Neuronal stem cell (in vitro differentiated cells): ENCODE measurements around the gene PRKCE.

Experiments used
- DNase-seq: peaks from one replicate; pipeline ENCODE4 v3.0.0-alpha.2; 2013; ENCODE audit warnings: low spot score
- H2AFZ ChIP-seq: one replicate; pipeline ENCODE4 v1.6.1; 2013; ENCODE audit warnings: mild to moderate bottlenecking, low read length, inconsistent platforms
- H2AK5ac ChIP-seq: 2 replicates; pipeline ENCODE4 v1.6.1; 2013; ENCODE audit warnings: low read depth, mild to moderate bottlenecking, inconsistent platforms, low read length, moderate library complexity, mixed read lengths
- H2BK120ac ChIP-seq: 2 replicates; pipeline ENCODE4 v1.6.1; 2013; ENCODE audit warnings: low read depth, mild to moderate bottlenecking, inconsistent platforms, low read length, moderate library complexity, mixed read lengths
- H2BK12ac ChIP-seq: one replicate; pipeline ENCODE4 v1.6.1; 2013; ENCODE audit warnings: low read length, inconsistent platforms
- H2BK15ac ChIP-seq: 2 replicates; pipeline ENCODE4 v1.6.1; 2013; ENCODE audit warnings: mild to moderate bottlenecking, low read length, inconsistent platforms, mixed read lengths
- H2BK5ac ChIP-seq: one replicate; pipeline ENCODE4 v1.6.1; 2013; ENCODE audit warnings: inconsistent platforms, mild to moderate bottlenecking, low read length, moderate library complexity
- H3K14ac ChIP-seq: one replicate; pipeline ENCODE4 v1.6.1; 2013; ENCODE audit warnings: low read length, inconsistent platforms
- H3K18ac ChIP-seq: 2 replicates; pipeline ENCODE4 v1.6.1; 2013; ENCODE audit warnings: low read length, inconsistent platforms
- H3K23ac ChIP-seq: 2 replicates; pipeline ENCODE4 v1.6.1; 2013; ENCODE audit warnings: low read depth, mild to moderate bottlenecking, mixed read lengths, low read length, inconsistent platforms; ENCODE audit not compliant: poor library complexity
- H3K27ac ChIP-seq: replicated peaks from 3 replicates; pipeline ENCODE4 v1.5.1; 2013; ENCODE audit warnings: low read length, inconsistent platforms
- H3K27me3 ChIP-seq, 3 experiments: 2 replicates each; pipeline ENCODE4 v1.6.1; 2013; ENCODE audit warnings: low read length in 3 of 3, mild to moderate bottlenecking in 2 of 3, inconsistent platforms in 1 of 3, low read depth in 1 of 3, mixed read lengths in 1 of 3, moderate library complexity in 1 of 3; ENCODE audit not compliant: control insufficient read depth in 3 of 3, insufficient read depth in 3 of 3
- H3K36me3 ChIP-seq, 2 donors: replicated peaks in 1 of 2; 2 replicates each; pipeline ENCODE4 v1.6.1; 2013; ENCODE audit warnings: low read length in 2 of 2; ENCODE audit not compliant: control insufficient read depth in 2 of 2, insufficient read depth in 2 of 2
- H3K4ac ChIP-seq: 2 replicates; pipeline ENCODE4 v1.6.1; 2013; ENCODE audit warnings: inconsistent platforms, mild to moderate bottlenecking, low read length, moderate library complexity
- H3K4me1 ChIP-seq, 2 donors: 1 replicate in 1 of 2; 2 replicates in 1 of 2; pipeline ENCODE4 v1.6.1; 2013; ENCODE audit warnings: low read length in 2 of 2, low read depth in 1 of 2; ENCODE audit not compliant: control insufficient read depth in 2 of 2, insufficient read depth in 1 of 2
- H3K4me2 ChIP-seq: one replicate; pipeline ENCODE4 v1.6.1; 2013; ENCODE audit warnings: mild to moderate bottlenecking, low read length, inconsistent platforms; ENCODE audit not compliant: insufficient read depth, poor library complexity, severe bottlenecking
- H3K4me3 ChIP-seq, 2 donors: 2 replicates each; pipeline ENCODE4 v1.5.1; 2013; ENCODE audit warnings: low read length in 2 of 2, mild to moderate bottlenecking in 2 of 2, inconsistent platforms in 1 of 2, moderate library complexity in 1 of 2
- H3K79me1 ChIP-seq: one replicate; pipeline ENCODE4 v1.6.1; 2013; ENCODE audit warnings: low read depth, mild to moderate bottlenecking, inconsistent platforms, low read length, moderate library complexity
- H3K9ac ChIP-seq: one replicate; pipeline ENCODE4 v1.6.1; 2013; ENCODE audit warnings: mild to moderate bottlenecking, low read depth, low read length, inconsistent platforms; ENCODE audit not compliant: poor library complexity
- H3K9me3 ChIP-seq, 2 donors: replicated peaks in 1 of 2; 2 replicates each; pipeline versions ENCODE3 to v1.6.1; 2013; ENCODE audit warnings: low read length in 2 of 2, mild to moderate bottlenecking in 2 of 2, inconsistent platforms in 1 of 2, low read depth in 1 of 2, mixed read lengths in 1 of 2, moderate library complexity in 1 of 2; ENCODE audit not compliant: control insufficient read depth in 2 of 2, insufficient read depth in 1 of 2
- H4K8ac ChIP-seq: one replicate; pipeline ENCODE4 v1.6.1; 2013; ENCODE audit warnings: low read depth, mild to moderate bottlenecking, inconsistent platforms, low read length, moderate library complexity
- H4K91ac ChIP-seq: one replicate; pipeline ENCODE4 v1.6.1; 2013; ENCODE audit warnings: low read length, low read depth, mild to moderate bottlenecking, inconsistent platforms; ENCODE audit not compliant: poor library complexity
- WGBS, 2 donors: extraction: QIAGEN DNeasy Blood & Tissue Kit; methylation state at CpG; one replicate each; pipeline ENCODE4 v1.1.7; 2013; ENCODE audit warnings: missing lambda C conversion rate in 2 of 2, mixed read lengths in 1 of 2; ENCODE audit not compliant: insufficient read length in 2 of 2, insufficient replicate concordance in 1 of 2; ENCODE audit errors: extremely low coverage in 2 of 2; 5-methylcytosine and 5-hydroxymethylcytosine counted together

Gene PRKCE

DNA sequence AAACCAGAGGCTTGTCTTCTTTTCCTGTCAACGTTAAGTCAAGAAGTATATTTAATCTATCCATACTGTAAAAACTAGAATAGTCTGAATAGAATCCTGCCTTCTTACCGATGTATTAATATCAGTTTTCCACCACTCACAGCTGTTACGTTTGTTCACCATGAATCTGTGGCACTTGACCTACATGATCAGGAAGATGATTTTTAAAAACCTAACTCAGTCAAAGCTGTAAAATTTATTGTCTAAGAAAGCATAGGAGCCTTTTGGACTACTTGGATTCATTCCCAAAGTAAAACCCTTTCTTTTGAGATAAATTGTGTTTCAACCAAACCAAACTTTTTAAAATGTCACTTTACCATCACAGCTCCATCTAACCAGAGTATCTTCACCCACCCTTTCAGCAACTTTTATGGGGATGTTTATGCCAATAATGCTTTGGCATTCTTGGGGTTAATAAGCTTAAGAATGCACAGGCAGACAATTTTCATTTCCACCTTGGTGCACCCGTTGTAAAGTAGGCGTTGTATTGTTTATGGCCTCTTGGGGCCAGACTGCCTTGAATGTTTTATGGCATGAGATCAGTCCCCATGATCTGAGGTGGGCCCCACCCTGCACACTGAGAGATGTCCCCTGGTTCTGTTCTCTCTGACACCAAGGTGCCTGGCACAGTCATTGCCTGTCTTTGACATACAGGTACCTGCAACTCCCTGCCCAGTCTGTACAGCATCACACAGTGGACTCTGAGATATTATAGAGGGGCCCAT, 469.5 kb downstream of the PRKCE start:
- no peak overlapping the region for H2BK15ac ChIP-seq
- no peak overlapping the region for H3K4me3 ChIP-seq
- no peak overlapping the region for H3K18ac ChIP-seq
- H3K4me1 ChIP-seq: no peaks in the 10 kb centered on the region
- H2BK120ac ChIP-seq: no peak overlapping the region
- no peak overlapping the region for H2AFZ ChIP-seq
- no peaks in the 10 kb centered on the region for H3K36me3 ChIP-seq
- no peak overlapping the region for H3K27ac ChIP-seq
- H4K91ac ChIP-seq: no peak overlapping the region
- H4K8ac ChIP-seq: no peak overlapping the region
- H3K79me1 ChIP-seq: no peaks in the 10 kb centered on the region
- H3K9me3 ChIP-seq: no peaks in the 10 kb centered on the region
- H2BK5ac ChIP-seq: no peak overlapping the region
- H3K27me3 ChIP-seq: no peaks in the 10 kb centered on the region
- no CpG with 5 or more reads among the region's 5 CpGs for WGBS, 2 donors
- H3K23ac ChIP-seq: no peak overlapping the region
- no peak overlapping the region for H2BK12ac ChIP-seq
- no peak overlapping the region for H3K4me2 ChIP-seq
- no peak overlapping the region for H2AK5ac ChIP-seq
- H3K14ac ChIP-seq: no peak overlapping the region
- DNase-seq: no peak
- no peak overlapping the region for H3K4ac ChIP-seq
- H3K9ac ChIP-seq: no peak overlapping the region

- WGBS, 2 donors: no CpG with 5 or more reads among the region's 5 CpGs
- H2AK5ac ChIP-seq: no peak overlapping the region
- no peak overlapping the region for H2BK5ac ChIP-seq
- no peak overlapping the region for H3K18ac ChIP-seq
- no peak overlapping the region for H3K4ac ChIP-seq
- no peak overlapping the region for H3K23ac ChIP-seq
- no peak overlapping the region for H3K4me3 ChIP-seq
- DNase-seq: no peak
- no peaks in the 10 kb centered on the region for H3K27me3 ChIP-seq
- H2BK120ac ChIP-seq: no peak overlapping the region
- no peaks in the 10 kb centered on the region for H3K36me3 ChIP-seq
- H3K4me1 ChIP-seq: no peaks in the 10 kb centered on the region
- H3K9me3 ChIP-seq: no peaks in the 10 kb centered on the region
- H3K4me2 ChIP-seq: no peak overlapping the region
- no peak overlapping the region for H2BK12ac ChIP-seq
- no peak overlapping the region for H2BK15ac ChIP-seq
- no peak overlapping the region for H3K14ac ChIP-seq
- H4K91ac ChIP-seq: no peak overlapping the region
- no peak overlapping the region for H3K27ac ChIP-seq
- no peak overlapping the region for H2AFZ ChIP-seq
- H4K8ac ChIP-seq: no peak overlapping the region
- H3K79me1 ChIP-seq: no peaks in the 10 kb centered on the region
- H3K9ac ChIP-seq: no peak overlapping the region
These were observed 471.0 kb downstream of the PRKCE start for GRCh38 chr2:46122318-46122976.

GRCh38 chr2:46123013-46123412, 471.5 kb downstream of the PRKCE start:
- H3K27me3 ChIP-seq: no peaks in the 10 kb centered on the region
- no peak overlapping the region for H3K4ac ChIP-seq
- H3K18ac ChIP-seq: no peak overlapping the region
- no peak overlapping the region for H4K91ac ChIP-seq
- peaks cover 2% of the 10 kb centered on the region for H3K79me1 ChIP-seq
- H2BK15ac ChIP-seq: no peak overlapping the region
- H2AK5ac ChIP-seq: no peak overlapping the region
- H3K4me3 ChIP-seq: no peak overlapping the region
- H3K9ac ChIP-seq: no peak overlapping the region
- no peak overlapping the region for H3K4me2 ChIP-seq
- no peaks in the 10 kb centered on the region for H3K36me3 ChIP-seq
- H2AFZ ChIP-seq: no peak overlapping the region
- no peak overlapping the region for H3K27ac ChIP-seq
- H2BK5ac ChIP-seq: no peak overlapping the region
- H3K14ac ChIP-seq: no peak overlapping the region
- H3K4me1 ChIP-seq: no peaks in the 10 kb centered on the region
- H3K9me3 ChIP-seq: no peaks in the 10 kb centered on the region
- no peak for DNase-seq
- no peak overlapping the region for H2BK12ac ChIP-seq
- no peak overlapping the region for H2BK120ac ChIP-seq
- H3K23ac ChIP-seq: no peak overlapping the region
- H4K8ac ChIP-seq: no peak overlapping the region

GRCh38 chr2:46125798-46126197, 474.3 kb downstream of the PRKCE start:
- Histone ChIP-seq H2BK120ac (no peak overlapping the region), H3K9me3 (no peaks in the 10 kb centered on the region), H4K91ac (no peak overlapping the region), H2AK5ac (no peak overlapping the region), H3K4ac (no peak overlapping the region), H3K9ac (no peak overlapping the region), H3K4me3 (no peak overlapping the region), H2BK15ac (no peak overlapping the region), H3K36me3 (no peaks in the 10 kb centered on the region), H3K27me3 (no peaks in the 10 kb centered on the region), H2BK12ac (no peak overlapping the region), H3K4me2 (no peak overlapping the region), H3K23ac (no peak overlapping the region), H2BK5ac (no peak overlapping the region), H3K14ac (no peak overlapping the region), H2AFZ (no peak overlapping the region), H3K27ac (no peak overlapping the region), H3K79me1 (peaks cover 2% of the 10 kb centered on the region), H3K4me1 (no peaks in the 10 kb centered on the region), H4K8ac (no peak overlapping the region), H3K18ac (no peak overlapping the region)
- DNase-seq: no peak
- WGBS, 2 donors: no CpG with 5 or more reads among the region's 4 CpGs
